Right ventricle myocardium inferior (tissue), 1 donor: Measurements from ENCODE around the gene TOX2. TPM values are rescaled to one million over a fixed set of nuclear protein-coding genes. Genes with fewer than 3 reads are reported as not detected.

ENCODE experiments used
- ATAC-seq: fragments of 200-7000 bp; cut with Tn5 transposase; one replicate; pipeline ENCODE4 v1.9.1; 2020; ENCODE audit warnings: mild to moderate bottlenecking, moderate library complexity
- DNase-seq: peaks from one replicate; pipeline ENCODE4 v3.0.0; 2021; ENCODE audit errors: missing footprints
- intact Hi-C: fragments of 100-400 bp; cut with DNase I; formaldehyde crosslinking; loops from one replicate; pipeline ENCODE4 v1.11.0; 2022
- total RNA-seq: library from RNA; stranded (reverse); fragmentation: NEBNext Ultra II Directional; extraction: Animal tissue kit (Norgen Biotek cat#: 25700); gene quantifications from one replicate; pipeline ENCODE4 v1.2.1, GENCODE V29; 2021
- donor health status: DM: no; HTN: yes; CAD: no; lungs with severe emphysema.

TOX2 gene
- total RNA-seq, 1 donor from 2014 or later, result 1.1 TPM

DNA sequence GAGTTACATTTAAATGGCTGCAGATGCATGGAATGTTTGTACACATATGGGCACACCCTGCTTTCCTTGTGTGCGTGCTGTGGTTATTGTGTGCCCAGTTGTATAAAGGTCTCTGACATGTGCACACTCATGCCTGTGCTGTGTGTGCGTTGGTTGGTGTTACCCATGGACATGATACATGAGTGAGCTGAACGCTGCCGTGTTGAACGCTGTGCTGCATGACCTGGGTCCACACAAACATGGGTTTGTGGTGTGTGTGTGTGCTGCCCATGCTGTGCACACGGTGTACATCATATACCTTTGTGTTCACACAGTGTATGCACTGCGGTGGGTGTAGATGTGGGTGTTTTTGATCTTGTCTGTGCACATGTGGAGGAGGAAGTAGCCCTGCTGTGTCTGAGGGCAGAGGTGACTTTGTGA is 54.4 kb downstream of the TOX2 start:
- intact Hi-C loops, result no loop called here
- ATAC-seq, result no peak
- DNase-seq, result no peak

GRCh38 chr20:43969501-43970182 is 55.0 kb downstream of the TOX2 start:
- intact Hi-C loops, result no loop called here
- ATAC-seq, result no peak
- no peak for DNase-seq

DNA sequence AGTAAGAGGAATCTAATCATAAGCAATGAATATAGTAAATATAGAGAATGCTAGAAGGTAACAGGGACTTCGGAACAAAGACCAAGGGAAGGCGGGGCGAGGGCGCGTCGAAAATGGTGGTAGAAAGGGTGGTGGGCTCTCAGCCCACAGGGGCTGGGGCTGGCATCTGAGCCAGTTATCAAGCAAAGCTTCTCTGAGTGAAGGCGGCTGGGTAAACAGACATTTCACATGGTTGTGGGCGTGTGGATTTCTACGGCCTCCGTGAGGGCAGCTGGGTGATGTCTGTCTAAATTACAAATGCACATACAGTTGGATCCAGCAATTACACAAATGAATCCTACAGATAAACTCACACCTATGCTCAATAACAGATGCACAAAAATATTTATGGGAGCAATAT is 56.6 kb downstream of the TOX2 start:
- no peak for ATAC-seq
- intact Hi-C loops, result no loop called here
- no peak for DNase-seq

- ATAC-seq (no peak), DNase-seq (no peak)
- intact Hi-C loops, result no loop called here
Observed at GRCh38 chr20:43972051-43972450, 57.4 kb downstream of the TOX2 start.

GRCh38 chr20:43972692-43973091 is 58.0 kb downstream of the TOX2 start:
- ATAC-seq, result no peak
- no peak for DNase-seq
- intact Hi-C loops, result no loop called here

GRCh38 chr20:43973231-43973630 is 58.6 kb downstream of the TOX2 start:
- no peak for DNase-seq
- no peak for ATAC-seq
- intact Hi-C loops, result no loop called here

DNA sequence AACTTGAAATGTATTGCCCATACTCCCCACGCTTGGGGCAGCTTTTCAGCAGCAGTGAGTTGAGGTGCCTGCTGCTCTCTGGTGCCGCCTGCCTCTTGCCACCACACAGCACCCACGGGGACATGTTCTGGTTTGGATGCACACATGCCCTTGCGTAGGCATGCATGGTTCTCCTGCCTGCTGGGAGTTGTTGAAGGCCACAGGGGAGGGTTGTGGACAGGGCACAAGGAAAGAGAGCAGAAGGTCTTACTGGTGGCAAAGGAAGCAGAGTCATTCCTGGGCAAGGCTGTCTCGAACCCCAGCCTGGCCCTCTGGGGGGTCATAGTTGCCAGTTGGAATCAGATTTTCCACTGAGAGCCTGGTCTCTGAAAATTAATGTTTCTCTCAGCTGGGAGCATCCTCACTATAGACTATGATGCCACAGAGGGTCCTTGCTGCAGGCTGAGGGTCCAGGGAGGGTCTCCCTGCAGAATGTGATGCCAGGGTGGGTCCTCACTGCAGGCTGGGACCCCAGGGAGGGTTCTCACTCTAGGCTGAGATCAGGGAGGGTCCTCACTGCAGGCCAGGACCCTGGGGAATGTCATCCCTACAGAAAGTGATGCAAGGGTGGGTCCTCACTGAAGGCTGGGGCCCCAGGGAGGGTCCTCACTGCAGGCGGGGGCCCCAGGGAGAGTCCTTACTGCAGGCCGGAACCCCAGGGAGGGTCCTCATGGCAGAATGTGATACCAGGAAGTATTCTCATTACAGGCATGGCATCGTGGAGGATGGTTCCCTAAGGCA is 59.2 kb downstream of the TOX2 start:
- ATAC-seq (no peak), DNase-seq (no peak)
- intact Hi-C loops, result no loop called here

DNA sequence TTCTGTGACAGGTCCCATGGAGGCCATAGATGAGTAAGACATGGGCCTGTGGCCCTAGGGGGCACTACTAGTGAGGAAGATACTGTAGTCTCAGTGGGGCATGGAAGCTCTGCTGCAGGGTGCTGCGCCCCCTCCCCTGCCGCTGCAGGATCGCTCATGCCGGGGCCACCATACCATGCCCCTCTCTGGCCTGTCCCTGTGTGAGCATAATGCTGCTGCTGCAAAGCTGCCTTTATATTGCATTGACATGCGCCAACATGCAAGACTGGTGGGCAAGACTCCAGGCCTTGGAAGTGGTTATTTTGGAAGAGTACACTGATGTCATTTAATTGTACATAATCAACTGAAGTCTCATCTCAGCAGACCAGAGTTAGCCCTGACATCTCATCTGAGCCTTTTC is 60.0 kb downstream of the TOX2 start:
- ATAC-seq (no peak), DNase-seq (no peak)
- intact Hi-C loops, result no loop called here

- DNase-seq (no peak), ATAC-seq (no peak)
- intact Hi-C loops, result no loop called here
Observed at GRCh38 chr20:43975096-43975768, 60.6 kb downstream of the TOX2 start.

GRCh38 chr20:43976547-43976946 is 61.9 kb downstream of the TOX2 start:
- no peak for DNase-seq
- ATAC-seq, result no peak
- intact Hi-C loops, result no loop called here

GRCh38 chr20:43977252-43977651 is 62.6 kb downstream of the TOX2 start:
- no peak for ATAC-seq
- DNase-seq, result no peak
- intact Hi-C loops, result no loop called here

GRCh38 chr20:43977962-43978361 is 63.3 kb downstream of the TOX2 start:
- no peak for DNase-seq
- no peak for ATAC-seq
- intact Hi-C loops, result no loop called here

- no peak for DNase-seq
- intact Hi-C loops, result no loop called here
- ATAC-seq, result no peak
Observed at GRCh38 chr20:43979576-43980105, 65.0 kb downstream of the TOX2 start.

GRCh38 chr20:43981540-43981939 is 66.9 kb downstream of the TOX2 start:
- ATAC-seq (no peak), DNase-seq (no peak)
- intact Hi-C loops, result no loop called here

DNA sequence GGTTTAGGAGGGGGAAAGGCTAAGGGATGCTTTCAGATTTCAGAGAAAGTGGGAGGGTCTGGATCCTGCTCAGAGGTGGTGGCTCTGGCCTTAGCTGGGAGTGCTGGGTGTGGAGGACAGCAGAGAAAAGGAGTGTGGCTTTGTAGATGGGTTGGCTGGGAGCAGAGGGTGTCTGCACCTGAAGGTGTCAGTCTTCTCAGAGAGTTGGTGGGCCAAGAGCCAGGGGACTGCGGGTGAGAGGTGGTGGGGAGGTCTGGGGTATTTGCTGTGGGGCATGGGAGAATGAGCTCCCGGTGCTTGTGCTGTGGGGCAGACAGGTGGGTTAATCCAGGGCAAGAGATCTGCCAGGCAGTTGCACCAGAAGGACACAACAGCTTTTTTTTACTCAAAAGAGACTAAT is 67.4 kb downstream of the TOX2 start:
- ATAC-seq (no peak), DNase-seq (no peak)
- intact Hi-C loops, result no loop called here

DNA sequence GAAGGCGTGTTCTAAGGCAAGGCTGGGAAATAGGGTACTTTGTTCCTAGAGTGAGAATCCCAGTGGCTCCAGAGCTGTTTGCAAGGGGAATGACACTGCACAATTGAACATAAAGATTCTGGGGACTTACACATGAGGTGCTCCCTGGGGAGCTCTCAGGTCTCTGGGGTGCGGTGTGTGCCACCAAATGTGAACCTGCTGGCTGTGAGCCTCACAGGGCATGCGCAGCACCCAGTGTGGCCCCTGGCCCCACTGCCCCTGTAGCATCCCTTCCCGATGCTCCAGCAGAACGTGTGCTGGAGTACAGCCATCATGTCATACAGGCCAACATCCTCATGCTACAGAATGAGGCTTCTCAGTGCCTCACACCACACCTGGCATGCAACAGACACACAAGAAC is 68.2 kb downstream of the TOX2 start:
- DNase-seq (no peak), ATAC-seq (no peak)
- intact Hi-C loops, result no loop called here

GRCh38 chr20:43983359-43983758 is 68.7 kb downstream of the TOX2 start:
- intact Hi-C loops, result no loop called here
- ATAC-seq, result no peak
- DNase-seq, result no peak

DNA sequence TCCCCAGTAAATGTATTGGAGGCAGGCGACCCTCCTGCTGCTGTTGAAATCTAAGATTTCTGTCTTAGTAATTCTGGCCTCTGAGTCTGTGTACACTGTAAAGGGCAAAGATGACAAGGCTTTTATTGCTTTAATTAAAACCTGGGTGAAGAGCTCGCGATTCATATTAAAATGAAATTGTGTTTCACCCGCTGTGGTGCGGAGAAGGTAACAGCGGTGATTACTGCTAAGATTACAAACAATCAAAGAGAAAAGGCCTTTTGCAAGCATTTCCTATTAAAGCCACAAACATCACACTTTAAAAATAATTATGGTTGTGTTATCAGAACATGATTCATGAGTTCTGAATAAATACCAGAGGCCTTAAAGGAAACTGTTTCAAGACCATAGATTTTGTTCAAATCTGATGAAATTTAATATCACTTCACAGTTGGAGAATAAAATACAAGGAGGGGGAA is 69.3 kb downstream of the TOX2 start:
- intact Hi-C loops, result no loop called here
- no peak for DNase-seq
- no peak for ATAC-seq

GRCh38 chr20:43984587-43984986 is 69.9 kb downstream of the TOX2 start:
- ATAC-seq, result no peak
- intact Hi-C loops, result no loop called here
- DNase-seq, result no peak

DNA sequence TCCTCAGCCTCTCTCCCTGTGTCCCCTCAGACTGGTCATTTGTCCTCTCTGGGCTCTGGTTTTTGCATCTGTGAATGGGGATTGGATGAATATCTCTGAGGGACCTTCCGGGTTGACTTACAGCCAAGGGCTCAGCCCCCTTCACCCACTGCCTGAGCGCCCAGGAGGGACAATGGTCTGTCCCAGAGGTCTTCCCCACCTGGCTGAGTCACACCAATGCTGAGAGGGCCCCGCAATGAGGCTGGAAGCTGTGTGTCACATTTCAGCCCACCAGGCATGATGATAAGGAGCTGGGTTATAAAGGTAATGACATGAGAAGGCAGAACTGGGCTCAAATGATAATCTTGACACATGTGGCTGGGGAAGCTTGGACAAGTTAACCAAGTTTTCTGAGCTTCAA is 70.5 kb downstream of the TOX2 start:
- intact Hi-C loops, result no loop called here
- ATAC-seq (no peak), DNase-seq (no peak)
